Measurements from ENCODE around the gene USP40.

- no peak for TF ChIP-seq ZNF384 (IDR thresholded peaks at IDR 0.05)
- no peak for TF ChIP-seq HDGF (IDR thresholded peaks at IDR 0.05; ENCODE audit: borderline replicate concordance)
- TF ChIP-seq SP1 (IDR thresholded peaks at IDR 0.05) = no peak
- TF ChIP-seq BHLHE40 (IDR thresholded peaks at IDR 0.05; ENCODE audit: borderline replicate concordance) = no peak
- no peak for TF ChIP-seq NFRKB (IDR thresholded peaks at IDR 0.05)
- TF ChIP-seq FOXA1 (IDR thresholded peaks at IDR 0.05) = no peak
- TF ChIP-seq ELF4 (IDR thresholded peaks at IDR 0.05) = no peak
- TF ChIP-seq CTBP1 (IDR thresholded peaks at IDR 0.05; ENCODE audit: borderline replicate concordance) = no peak
- TF ChIP-seq L3MBTL2 (conservative IDR thresholded peaks at IDR 0.05) = no peak
These were observed 107.8 kb downstream of the USP40 start for GRCh38 chr2:233458826-233459225.

Measured in HEK293T (cell line).